Astrocyte (in vitro differentiated cells and primary cell): Measurements from ENCODE around the gene ADGRG4.

Experiments
- EZH2 ChIP-seq: IDR thresholded peaks from 2 replicates; pipeline ENCODE4 v1.6.1; 2012; ENCODE audit warnings: mild to moderate bottlenecking, low read length, inconsistent platforms; ENCODE audit not compliant: insufficient read depth
- TF ChIP-seq, protein P1 (sequence below): IDR thresholded peaks from 2 replicates; pipeline ENCODE4 v1.5.1; 2011; ENCODE audit warnings: low read depth, mild to moderate bottlenecking, inconsistent platforms, low read length, moderate library complexity; ENCODE audit not compliant: insufficient read depth

DNA sequence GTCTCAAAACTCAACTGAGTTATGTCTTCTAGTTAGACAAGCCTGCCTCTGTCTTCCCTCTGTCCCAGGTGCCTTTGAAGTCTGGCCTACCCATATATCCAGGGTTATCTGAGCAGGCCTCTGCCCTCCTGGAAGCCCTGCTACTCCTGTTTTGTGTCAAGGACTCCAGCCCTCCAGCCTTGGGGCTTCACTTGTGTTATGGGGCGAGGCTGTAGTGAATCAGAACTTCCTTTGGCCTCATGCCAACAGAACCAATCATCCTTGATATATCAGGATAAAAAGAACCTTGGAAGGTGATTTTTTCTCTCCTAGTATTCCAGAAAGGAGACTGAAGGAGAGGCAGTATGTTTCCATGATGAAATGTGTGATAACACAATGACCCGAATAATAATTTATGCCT is 8.9 kb upstream of the ADGRG4 start:
- TF ChIP-seq, protein P1, sequence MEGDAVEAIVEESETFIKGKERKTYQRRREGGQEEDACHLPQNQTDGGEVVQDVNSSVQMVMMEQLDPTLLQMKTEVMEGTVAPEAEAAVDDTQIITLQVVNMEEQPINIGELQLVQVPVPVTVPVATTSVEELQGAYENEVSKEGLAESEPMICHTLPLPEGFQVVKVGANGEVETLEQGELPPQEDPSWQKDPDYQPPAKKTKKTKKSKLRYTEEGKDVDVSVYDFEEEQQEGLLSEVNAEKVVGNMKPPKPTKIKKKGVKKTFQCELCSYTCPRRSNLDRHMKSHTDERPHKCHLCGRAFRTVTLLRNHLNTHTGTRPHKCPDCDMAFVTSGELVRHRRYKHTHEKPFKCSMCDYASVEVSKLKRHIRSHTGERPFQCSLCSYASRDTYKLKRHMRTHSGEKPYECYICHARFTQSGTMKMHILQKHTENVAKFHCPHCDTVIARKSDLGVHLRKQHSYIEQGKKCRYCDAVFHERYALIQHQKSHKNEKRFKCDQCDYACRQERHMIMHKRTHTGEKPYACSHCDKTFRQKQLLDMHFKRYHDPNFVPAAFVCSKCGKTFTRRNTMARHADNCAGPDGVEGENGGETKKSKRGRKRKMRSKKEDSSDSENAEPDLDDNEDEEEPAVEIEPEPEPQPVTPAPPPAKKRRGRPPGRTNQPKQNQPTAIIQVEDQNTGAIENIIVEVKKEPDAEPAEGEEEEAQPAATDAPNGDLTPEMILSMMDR, result no peak
- no peak for TF ChIP-seq EZH2
